GM23338 (cell line): Measurements from ENCODE around the gene NSG1. TPM values are rescaled to one million over a fixed set of nuclear protein-coding genes. Genes with fewer than 3 reads are reported as not detected.

Experiments used
- ATAC-seq: fragments of 200-7000 bp; cut with Tn5 transposase; 3 replicates; pipeline ENCODE4 v1.9.1; 2020
- DNase-seq: peaks from one replicate; pipeline ENCODE4 v3.0.0-alpha.2; 2015; ENCODE audit warnings: low spot score
- H2AFZ ChIP-seq: fragments of 200-600 bp; sonication (generic); 2 replicates; pipeline ENCODE4 v1.8.0; 2016; ENCODE audit warnings: antibody characterized with exemption, mild to moderate bottlenecking, moderate library complexity
- H3F3A ChIP-seq: fragments of 200-600 bp; sonication (generic); replicated peaks from 2 replicates; pipeline ENCODE4 v1.8.0; 2017; ENCODE audit warnings: antibody characterized with exemption, mixed run types, low read depth
- H3K27ac ChIP-seq: fragments of 200-600 bp; sonication (generic); 2 replicates; pipeline ENCODE4 v1.6.1; 2016; ENCODE audit warnings: low read depth
- H3K27me3 ChIP-seq: fragments of 200-600 bp; sonication (generic); 2 replicates; pipeline ENCODE4 v1.8.0; 2016; ENCODE audit warnings: mild to moderate bottlenecking, mixed run types, moderate library complexity; ENCODE audit not compliant: insufficient read depth
- H3K36me3 ChIP-seq: fragments of 200-600 bp; sonication (generic); 2 replicates; pipeline ENCODE4 v1.8.0; 2016; ENCODE audit warnings: mild to moderate bottlenecking; ENCODE audit not compliant: insufficient read depth
- H3K4me1 ChIP-seq: fragments of 200-600 bp; sonication (generic); 2 replicates; pipeline ENCODE4 v1.8.0; 2016; ENCODE audit warnings: mild to moderate bottlenecking, moderate library complexity; ENCODE audit not compliant: insufficient read depth
- H3K4me2 ChIP-seq: fragments of 200-600 bp; sonication (generic); 2 replicates; pipeline ENCODE4 v1.7.1; 2017; ENCODE audit warnings: mixed run types
- H3K4me3 ChIP-seq: fragments of 200-600 bp; sonication (generic); 2 replicates; pipeline ENCODE4 v1.6.1; 2016; ENCODE audit warnings: mixed run types
- H3K79me2 ChIP-seq: fragments of 200-600 bp; sonication (generic); replicated peaks from 2 replicates; pipeline ENCODE4 v1.8.0; 2017; ENCODE audit warnings: mild to moderate bottlenecking; ENCODE audit not compliant: insufficient read depth
- H3K9me2 ChIP-seq: fragments of 200-600 bp; sonication (generic); 2 replicates; pipeline ENCODE4 v1.8.0; 2017; ENCODE audit not compliant: insufficient read depth
- H4K20me1 ChIP-seq: fragments of 200-600 bp; sonication (generic); replicated peaks from 2 replicates; pipeline ENCODE4 v1.8.0; 2017; ENCODE audit warnings: mild to moderate bottlenecking; ENCODE audit not compliant: insufficient read depth
- H3K27ac Mint-ChIP-seq: 2 replicates; pipeline ENCODE4 v1.8.0; 2020; ENCODE audit warnings: inconsistent platforms, mild to moderate bottlenecking, moderate library complexity, mixed read lengths
- H3K27me3 Mint-ChIP-seq: 3 replicates; pipeline ENCODE4 v1.8.0; 2022; ENCODE audit warnings: low read depth, mild to moderate bottlenecking, moderate library complexity, mixed read lengths, inconsistent platforms; ENCODE audit not compliant: insufficient read depth, poor library complexity
- H3K36me3 Mint-ChIP-seq: 3 replicates; pipeline ENCODE4 v1.8.0; 2021; ENCODE audit warnings: low read depth, mild to moderate bottlenecking, inconsistent platforms, moderate library complexity, mixed read lengths
- H3K4me1 Mint-ChIP-seq: 3 replicates; pipeline ENCODE4 v1.8.0; 2020; ENCODE audit warnings: mild to moderate bottlenecking, inconsistent platforms, mixed read lengths
- H3K4me3 Mint-ChIP-seq: 3 replicates; pipeline ENCODE4 v1.8.0; 2021; ENCODE audit warnings: moderate library complexity, mild to moderate bottlenecking, inconsistent platforms, mixed read lengths
- H3K9me3 Mint-ChIP-seq: 3 replicates; pipeline ENCODE4 v1.8.0; 2020; ENCODE audit warnings: moderate library complexity, mild to moderate bottlenecking, inconsistent platforms, mixed read lengths
- CREB1 ChIP-seq: fragments of 250-450 bp; sonication (Bioruptor Pico); IDR thresholded peaks from 2 replicates; pipeline ENCODE4 v1.5.0; 2020; ENCODE audit warnings: low read depth, mild to moderate bottlenecking, moderate library complexity
- EZH2 ChIP-seq: fragments of 200-600 bp; sonication (generic); IDR thresholded peaks from one replicate; pipeline ENCODE4 v1.8.0; 2017; ENCODE audit warnings: antibody characterized with exemption, mild to moderate bottlenecking, low read depth; ENCODE audit not compliant: unreplicated experiment
- EZH2phosphoT487 ChIP-seq: fragments of 200-600 bp; sonication (generic); IDR thresholded peaks from one replicate; pipeline ENCODE4 v1.8.1; 2018; ENCODE audit warnings: antibody characterized with exemption; ENCODE audit not compliant: unreplicated experiment
- NANOG ChIP-seq: IDR thresholded peaks from 2 replicates; pipeline ENCODE4 v1.6.1; 2016; ENCODE audit warnings: antibody characterized with exemption, borderline replicate concordance
- ZNF114 ChIP-seq: fragments of 250-450 bp; sonication (Bioruptor Pico); IDR thresholded peaks from 2 replicates; pipeline ENCODE4 v1.5.0; 2020; ENCODE audit warnings: mild to moderate bottlenecking, moderate library complexity
- ZNF331 ChIP-seq: fragments of 250-450 bp; sonication (Bioruptor Pico); IDR thresholded peaks from 2 replicates; pipeline ENCODE4 v1.5.0; 2020; ENCODE audit warnings: low read depth, mild to moderate bottlenecking, moderate library complexity
- polyA plus RNA-seq: library from polyadenylated mRNA; unstranded; fragments of >200 nt; fragmentation: Nextera tagmentation; extraction: Ambion mirVana; gene quantifications from 2 replicates; pipeline ENCODE4 v1.2.1, GENCODE V29; 2016
- total RNA-seq: library from RNA; depleted of rRNA; stranded (reverse); fragments of >200 nt; shearing (Covaris generic); gene quantifications from 2 replicates; pipeline ENCODE4 v1.2.3, GENCODE V29; 2014
- TF ChIP-seq, protein P1 (sequence below): fragments of 250-450 bp; sonication (Bioruptor Pico); IDR thresholded peaks from 2 replicates; pipeline ENCODE4 v1.5.0; 2020; ENCODE audit warnings: mild to moderate bottlenecking, moderate library complexity

NSG1 gene
- total and polyA plus RNA-seq, 2 experiments from 2014 or later = 17.4 to 34.5 TPM

DNA sequence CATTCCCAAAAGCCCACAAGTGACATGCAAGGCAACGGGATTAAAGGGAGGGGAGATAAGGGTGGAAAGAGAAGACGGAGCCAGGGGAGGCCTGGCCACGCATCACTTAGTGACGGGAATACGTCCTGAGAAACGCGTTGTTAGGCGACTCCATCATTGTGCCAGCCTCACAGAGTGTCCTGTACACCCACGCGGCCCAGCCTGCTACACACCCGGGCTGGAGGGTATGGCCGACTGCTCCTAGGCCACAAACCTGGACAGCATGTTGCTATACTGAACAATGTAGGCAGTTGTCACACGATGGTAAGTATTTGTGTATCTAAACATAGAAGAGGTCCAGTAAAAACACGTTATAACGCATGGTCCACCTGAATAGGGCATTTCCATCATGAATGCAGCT, 23.4 kb downstream of the NSG1 start:
- Mint-ChIP-seq H3K27ac (no peak overlapping the region), H3K4me3 (no peak overlapping the region), H3K9me3 (no peaks in the 10 kb centered on the region), H3K4me1 (peaks cover 7% of the 10 kb centered on the region; the same call in 1 of the 3 replicates), H3K27me3 (peaks cover 4% of the 10 kb centered on the region), H3K36me3 (peaks cover 17% of the 10 kb centered on the region)
- DNase-seq = no peak
- H3K4me3 ChIP-seq = no peak overlapping the region
- no peaks in the 10 kb centered on the region for H3K79me2 ChIP-seq
- no peaks in the 10 kb centered on the region for H3K27me3 ChIP-seq
- no peaks in the 10 kb centered on the region for H3F3A ChIP-seq
- TF ChIP-seq ZNF114 (CRISPR knock-in tag) (no peak), EZH2 (no peak), ZNF331 (no peak), CREB1 (CRISPR knock-in tag) (no peak), EZH2phosphoT487 (no peak)
- TF ChIP-seq, protein P1, sequence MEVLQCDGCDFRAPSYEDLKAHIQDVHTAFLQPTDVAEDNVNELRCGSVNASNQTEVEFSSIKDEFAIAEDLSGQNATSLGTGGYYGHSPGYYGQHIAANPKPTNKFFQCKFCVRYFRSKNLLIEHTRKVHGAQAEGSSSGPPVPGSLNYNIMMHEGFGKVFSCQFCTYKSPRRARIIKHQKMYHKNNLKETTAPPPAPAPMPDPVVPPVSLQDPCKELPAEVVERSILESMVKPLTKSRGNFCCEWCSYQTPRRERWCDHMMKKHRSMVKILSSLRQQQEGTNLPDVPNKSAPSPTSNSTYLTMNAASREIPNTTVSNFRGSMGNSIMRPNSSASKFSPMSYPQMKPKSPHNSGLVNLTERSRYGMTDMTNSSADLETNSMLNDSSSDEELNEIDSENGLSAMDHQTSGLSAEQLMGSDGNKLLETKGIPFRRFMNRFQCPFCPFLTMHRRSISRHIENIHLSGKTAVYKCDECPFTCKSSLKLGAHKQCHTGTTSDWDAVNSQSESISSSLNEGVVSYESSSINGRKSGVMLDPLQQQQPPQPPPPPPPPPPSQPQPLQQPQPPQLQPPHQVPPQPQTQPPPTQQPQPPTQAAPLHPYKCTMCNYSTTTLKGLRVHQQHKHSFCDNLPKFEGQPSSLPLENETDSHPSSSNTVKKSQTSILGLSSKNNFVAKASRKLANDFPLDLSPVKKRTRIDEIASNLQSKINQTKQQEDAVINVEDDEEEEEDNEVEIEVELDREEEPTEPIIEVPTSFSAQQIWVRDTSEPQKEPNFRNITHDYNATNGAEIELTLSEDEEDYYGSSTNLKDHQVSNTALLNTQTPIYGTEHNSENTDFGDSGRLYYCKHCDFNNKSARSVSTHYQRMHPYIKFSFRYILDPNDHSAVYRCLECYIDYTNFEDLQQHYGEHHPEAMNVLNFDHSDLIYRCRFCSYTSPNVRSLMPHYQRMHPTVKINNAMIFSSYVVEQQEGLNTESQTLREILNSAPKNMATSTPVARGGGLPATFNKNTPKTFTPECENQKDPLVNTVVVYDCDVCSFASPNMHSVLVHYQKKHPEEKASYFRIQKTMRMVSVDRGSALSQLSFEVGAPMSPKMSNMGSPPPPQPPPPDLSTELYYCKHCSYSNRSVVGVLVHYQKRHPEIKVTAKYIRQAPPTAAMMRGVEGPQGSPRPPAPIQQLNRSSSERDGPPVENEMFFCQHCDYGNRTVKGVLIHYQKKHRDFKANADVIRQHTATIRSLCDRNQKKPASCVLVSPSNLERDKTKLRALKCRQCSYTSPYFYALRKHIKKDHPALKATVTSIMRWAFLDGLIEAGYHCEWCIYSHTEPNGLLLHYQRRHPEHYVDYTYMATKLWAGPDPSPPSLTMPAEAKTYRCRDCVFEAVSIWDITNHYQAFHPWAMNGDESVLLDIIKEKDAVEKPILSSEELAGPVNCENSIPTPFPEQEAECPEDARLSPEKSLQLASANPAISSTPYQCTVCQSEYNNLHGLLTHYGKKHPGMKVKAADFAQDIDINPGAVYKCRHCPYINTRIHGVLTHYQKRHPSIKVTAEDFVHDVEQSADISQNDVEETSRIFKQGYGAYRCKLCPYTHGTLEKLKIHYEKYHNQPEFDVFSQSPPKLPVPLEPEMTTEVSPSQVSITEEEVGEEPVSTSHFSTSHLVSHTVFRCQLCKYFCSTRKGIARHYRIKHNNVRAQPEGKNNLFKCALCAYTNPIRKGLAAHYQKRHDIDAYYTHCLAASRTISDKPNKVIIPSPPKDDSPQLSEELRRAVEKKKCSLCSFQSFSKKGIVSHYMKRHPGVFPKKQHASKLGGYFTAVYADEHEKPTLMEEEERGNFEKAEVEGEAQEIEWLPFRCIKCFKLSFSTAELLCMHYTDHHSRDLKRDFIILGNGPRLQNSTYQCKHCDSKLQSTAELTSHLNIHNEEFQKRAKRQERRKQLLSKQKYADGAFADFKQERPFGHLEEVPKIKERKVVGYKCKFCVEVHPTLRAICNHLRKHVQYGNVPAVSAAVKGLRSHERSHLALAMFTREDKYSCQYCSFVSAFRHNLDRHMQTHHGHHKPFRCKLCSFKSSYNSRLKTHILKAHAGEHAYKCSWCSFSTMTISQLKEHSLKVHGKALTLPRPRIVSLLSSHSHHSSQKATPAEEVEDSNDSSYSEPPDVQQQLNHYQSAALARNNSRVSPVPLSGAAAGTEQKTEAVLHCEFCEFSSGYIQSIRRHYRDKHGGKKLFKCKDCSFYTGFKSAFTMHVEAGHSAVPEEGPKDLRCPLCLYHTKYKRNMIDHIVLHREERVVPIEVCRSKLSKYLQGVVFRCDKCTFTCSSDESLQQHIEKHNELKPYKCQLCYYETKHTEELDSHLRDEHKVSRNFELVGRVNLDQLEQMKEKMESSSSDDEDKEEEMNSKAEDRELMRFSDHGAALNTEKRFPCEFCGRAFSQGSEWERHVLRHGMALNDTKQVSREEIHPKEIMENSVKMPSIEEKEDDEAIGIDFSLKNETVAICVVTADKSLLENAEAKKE (CRISPR knock-in tag) = no peak
- H4K20me1 ChIP-seq = no peaks in the 10 kb centered on the region
- no peak overlapping the region for H2AFZ ChIP-seq
- H3K36me3 ChIP-seq = no peaks in the 10 kb centered on the region
- H3K4me1 ChIP-seq = no peaks in the 10 kb centered on the region
- ATAC-seq = no peak
- no peak overlapping the region for H3K4me2 ChIP-seq
- H3K9me2 ChIP-seq = no peaks in the 10 kb centered on the region
- no peak overlapping the region for H3K27ac ChIP-seq

DNA sequence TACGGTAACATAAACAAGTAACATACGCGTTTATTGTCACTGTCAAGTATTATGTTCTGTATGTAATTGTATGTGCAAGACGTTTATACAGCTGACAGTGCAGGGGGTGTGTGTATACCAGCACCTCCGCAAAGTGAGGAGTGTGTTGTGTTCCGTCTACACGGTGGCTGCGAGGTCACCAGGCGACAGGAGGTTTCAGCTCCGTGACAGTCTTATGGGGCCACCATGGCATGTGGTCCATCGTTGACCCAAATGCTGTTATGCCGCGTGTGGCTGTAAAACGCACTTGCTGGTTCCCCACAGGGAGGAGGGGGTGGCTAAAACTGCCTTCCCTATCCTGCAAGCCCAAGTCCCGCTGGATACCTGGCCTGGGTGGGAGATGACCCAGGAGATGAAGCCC, 25.0 kb downstream of the NSG1 start:
- Mint-ChIP-seq H3K9me3 (peaks cover 2% of the 10 kb centered on the region; the same call in 2 of the 3 replicates), H3K36me3 (peaks cover 27% of the 10 kb centered on the region), H3K27me3 (peaks cover 7% of the 10 kb centered on the region), H3K4me3 (no peak overlapping the region), H3K4me1 (peaks cover 9% of the 10 kb centered on the region; the same call in 2 of the 3 replicates), H3K27ac (no peak overlapping the region)
- ATAC-seq (no peak), DNase-seq (no peak)
- H3K79me2 ChIP-seq = no peaks in the 10 kb centered on the region
- no peak overlapping the region for H3K27ac ChIP-seq
- no peak overlapping the region for H2AFZ ChIP-seq
- H3K4me3 ChIP-seq = no peak overlapping the region
- H3K4me1 ChIP-seq = no peaks in the 10 kb centered on the region
- no peaks in the 10 kb centered on the region for H3K9me2 ChIP-seq
- H3K4me2 ChIP-seq = no peak overlapping the region
- H3K27me3 ChIP-seq = no peaks in the 10 kb centered on the region
- no peaks in the 10 kb centered on the region for H3K36me3 ChIP-seq
- no peaks in the 10 kb centered on the region for H4K20me1 ChIP-seq
- no peaks in the 10 kb centered on the region for H3F3A ChIP-seq
- TF ChIP-seq, protein P1 (CRISPR knock-in tag) = no peak
- no peak for TF ChIP-seq ZNF331
- no peak for TF ChIP-seq NANOG
